Pancreas (tissue), 10 donors: Measurements from ENCODE around the gene GALNT11. TPM values are rescaled to one million over a fixed set of nuclear protein-coding genes. Genes with fewer than 3 reads are reported as not detected.
"Not testable (repeated sequence)": the region's sequence is repeated elsewhere in the genome, so short reads cannot be mapped to it uniquely, and the experiment has no call there.

Source experiments
- ATAC-seq, 4 donors: fragments of 200-7000 bp; cut with Tn5 transposase; one replicate each; pipeline versions ENCODE4 v1.8.0 to v1.9.1; 2020; ENCODE audit warnings: mild to moderate bottlenecking in 4 of 4, moderate library complexity in 4 of 4
- DNase-seq, 6 donors: peaks; one replicate each; pipeline ENCODE4 v3.0.0-alpha.2; 2020
- FAIRE-seq: peaks from 2 replicates; lab custom pipeline; 2012; peaks lifted over from hg19 to GRCh38; lab: Jason Lieb, UNC
- H3K27ac ChIP-seq, 4 donors: fragments of 200-600 bp; sonication (generic); 1 replicate in 3 of 4; 2 replicates in 1 of 4; pipeline versions ENCODE4 v1.5.0 to v1.8.0; 2020
- H3K27me3 ChIP-seq, 4 donors: fragments of 200-600 bp; one replicate each; pipeline ENCODE4 v1.8.0; 2021
- H3K36me3 ChIP-seq, 3 donors: fragments of 200-600 bp; sonication (generic) in 1 of 3; one replicate each; pipeline versions ENCODE4 v1.5.0 to v1.8.0; 2020 to 2021
- H3K4me1 ChIP-seq, 3 donors: fragments of 200-600 bp; one replicate each; pipeline ENCODE4 v1.8.0; 2021
- H3K4me3 ChIP-seq, 4 donors: fragments of 200-600 bp; sonication (generic) in 2 of 4; one replicate each; pipeline versions ENCODE4 v1.5.0 to v1.8.0; 2020 to 2021
- H3K9me3 ChIP-seq, 4 donors: fragments of 200-600 bp; one replicate each; pipeline ENCODE4 v1.8.0; 2021
- CTCF ChIP-seq, 4 donors: fragments of 200-600 bp; sonication (generic) in 3 of 4; IDR thresholded peaks; one replicate each; pipeline versions ENCODE4 v1.5.0 to v1.8.0; 2021; ENCODE audit warnings: antibody characterized with exemption in 4 of 4
- WGBS, 2 donors: extraction: QIAGEN DNeasy Blood & Tissue Kit; methylation state at CpG; one replicate each; pipeline ENCODE4 v1.1.7; 2013; 5-methylcytosine and 5-hydroxymethylcytosine counted together
- intact Hi-C, 3 donors: fragments of 100-400 bp; cut with DNase I; formaldehyde crosslinking; loops; one replicate each; pipeline versions ENCODE4 v1.11.1 to v1.14.2; 2022
- polyA plus RNA-seq, 2 donors: library from polyadenylated mRNA; stranded (reverse); fragments of 200-250 nt; gene quantifications; one replicate each; pipeline ENCODE4 v1.2.3, GENCODE V29; 2013
- total RNA-seq, 6 donors: library from RNA; stranded (reverse); fragmentation: NEBNext Ultra II Directional in 4 of 6; extraction: Animal tissue kit (Norgen Biotek cat#: 25700) in 4 of 6; gene quantifications; one replicate each; pipeline versions ENCODE4 v1.2.1 to v1.2.4, GENCODE V29; 2021 to 2023
- donor health status: healthy with polysubstance abuse.
- donor health status: DM: no; HTN: no; CAD: no; lungs with moderate emphysema.
- donor health status: DM: no; HTN: no; CAD: no.
- donor health status: control.
- donor health status: control.
- donor health status: Bipolar disorder and iron deficiency.
- donor health status: DM: yes; HTN: yes; CAD: no.
- donor health status: DM: no; HTN: no; CAD: no.
- donor health status: DM: no; HTN: no; CAD: no.
- donor health status: DM: yes; HTN: yes; CAD: no.

The GALNT11 gene
- total and polyA plus RNA-seq, 8 donors, result 12.9 to 36.3 (median 26.9) TPM

DNA sequence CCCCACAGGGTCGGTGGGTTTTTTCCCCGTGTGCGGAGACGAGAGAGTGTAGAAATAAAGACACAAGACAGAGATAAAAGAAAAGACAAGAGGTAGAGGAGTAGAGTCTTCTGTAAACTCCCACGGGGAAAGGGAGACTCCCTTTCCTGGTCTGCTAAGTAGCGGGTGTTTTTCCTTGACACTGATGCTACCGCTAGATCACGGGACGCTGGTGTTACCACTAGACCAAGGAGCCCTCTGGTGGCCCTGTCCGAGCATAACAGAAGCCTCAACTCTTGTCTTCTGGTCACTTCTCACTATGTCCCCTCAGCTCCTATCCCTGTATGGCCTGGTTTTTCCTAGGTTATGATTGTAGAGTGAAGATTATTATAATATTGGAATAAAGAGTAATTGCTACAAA, 4.6 kb downstream of the GALNT11 start:
- WGBS, 2 donors, result 63% methylated on average over 10 of the region's 10 CpGs
- intact Hi-C loops, H3K4me1 ChIP-seq, H3K36me3 ChIP-seq, H3K9me3 ChIP-seq, H3K27me3 ChIP-seq, H3K27ac ChIP-seq, FAIRE-seq, H3K4me3 ChIP-seq: not testable (repeated sequence)
- DNase-seq (peak; percentile 41 to 66 (median 60)), ATAC-seq (peak in 3 of 4 donors; percentile 26 to 32 (median 30))
- TF ChIP-seq CTCF (IDR thresholded peaks at IDR 0.05), result peak in 3 of 4 donors; percentile 21 to 32 (median 30)

GRCh38 chr7:152030639-152031038, 5.2 kb downstream of the GALNT11 start:
- WGBS, 2 donors, result 58 to 64% methylated on average over 1 of the region's 1 CpG
- intact Hi-C loops, ATAC-seq: not testable (repeated sequence)

GRCh38 chr7:152035817-152036216, 10.3 kb downstream of the GALNT11 start:
- no peaks in the 10 kb centered on the region for H3K36me3 ChIP-seq
- H3K27me3 ChIP-seq, result no peaks in the 10 kb centered on the region
- WGBS, 2 donors, result 99% methylated on average over 5 of the region's 5 CpGs
- TF ChIP-seq CTCF (IDR thresholded peaks at IDR 0.05), result no peak
- no peaks in the 10 kb centered on the region for H3K9me3 ChIP-seq
- intact Hi-C loops, result no loop called here
- H3K27ac ChIP-seq, result no peak overlapping the region
- ATAC-seq, result no peak
- no peaks in the 10 kb centered on the region for H3K4me1 ChIP-seq
- no peak for DNase-seq
- H3K4me3 ChIP-seq, result no peak overlapping the region
- no peak for FAIRE-seq

More at GRCh38 chr7:152030639-152031038, 5.2 kb downstream of the GALNT11 start:
- H3K9me3 ChIP-seq, FAIRE-seq, H3K27ac ChIP-seq, H3K36me3 ChIP-seq, H3K4me1 ChIP-seq, H3K4me3 ChIP-seq, DNase-seq, H3K27me3 ChIP-seq: not testable (repeated sequence)

- H3K36me3 ChIP-seq, DNase-seq, H3K4me1 ChIP-seq, intact Hi-C loops, ATAC-seq, H3K27ac ChIP-seq, H3K4me3 ChIP-seq, H3K9me3 ChIP-seq, H3K27me3 ChIP-seq, FAIRE-seq: not testable (repeated sequence)
- WGBS, 2 donors, result 96 to 99% methylated on average over 5 of the region's 5 CpGs
These were observed 12.9 kb downstream of the GALNT11 start for GRCh38 chr7:152038410-152038809.

DNA sequence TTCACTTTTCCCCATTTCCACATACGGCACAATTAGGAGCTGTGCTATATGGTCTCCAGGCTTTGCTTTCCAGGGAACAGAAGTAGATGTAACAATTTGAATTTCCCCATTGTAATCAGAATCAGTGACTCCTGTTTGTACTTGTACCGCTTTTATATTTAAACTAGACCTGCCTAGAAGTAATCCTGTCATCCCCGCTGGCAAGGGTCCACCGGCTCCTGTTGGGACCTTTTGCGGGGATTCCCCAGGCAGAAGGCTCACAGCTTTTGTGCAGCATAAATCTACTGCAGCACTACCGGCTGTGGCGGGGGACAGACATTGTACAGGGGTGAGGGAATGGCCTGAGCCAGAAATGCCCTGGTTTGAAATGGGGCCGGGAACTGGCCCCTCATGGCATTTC, 17.6 kb downstream of the GALNT11 start:
- ATAC-seq, FAIRE-seq: not testable (repeated sequence)

DNA sequence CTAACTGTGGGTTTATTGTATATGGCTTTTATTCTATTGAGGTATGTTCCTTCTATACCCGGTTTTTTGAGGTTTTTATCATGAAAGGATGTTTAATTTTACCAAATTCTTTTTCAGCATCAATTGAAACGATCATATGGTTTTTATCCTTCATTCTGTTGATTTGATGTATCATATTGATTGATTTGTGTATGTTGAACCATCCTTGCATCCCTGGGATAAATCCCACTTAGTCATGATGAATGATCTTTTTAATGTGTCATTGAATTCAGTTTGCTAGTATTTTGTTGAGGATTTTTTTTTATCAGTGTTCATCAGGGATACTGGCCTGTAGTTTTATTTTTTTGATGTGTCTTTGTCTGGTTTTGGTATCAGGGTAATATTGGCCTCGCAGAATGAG, 19.4 kb downstream of the GALNT11 start:
- H3K36me3 ChIP-seq, H3K27me3 ChIP-seq, H3K4me3 ChIP-seq, FAIRE-seq, H3K9me3 ChIP-seq, DNase-seq, ATAC-seq, H3K4me1 ChIP-seq, intact Hi-C loops, H3K27ac ChIP-seq: not testable (repeated sequence)
- WGBS, 2 donors, result 90 to 94% methylated on average over 3 of the region's 3 CpGs

More for the DNA sequence above, 17.6 kb downstream of the GALNT11 start:
- H3K27ac ChIP-seq, H3K36me3 ChIP-seq, H3K4me1 ChIP-seq, H3K27me3 ChIP-seq, intact Hi-C loops, H3K9me3 ChIP-seq, H3K4me3 ChIP-seq: not testable (repeated sequence)
- peak in 5 of 6 donors; percentile 33 to 78 (median 54) for DNase-seq
- WGBS, 2 donors, result 69 to 78% methylated on average over 8 of the region's 8 CpGs

GRCh38 chr7:152046531-152046930, 21.1 kb downstream of the GALNT11 start:
- FAIRE-seq (no peak), ATAC-seq (no peak), DNase-seq (no peak)
- H3K4me3 ChIP-seq, result no peak overlapping the region
- no peaks in the 10 kb centered on the region for H3K36me3 ChIP-seq
- intact Hi-C loops, result no loop called here
- TF ChIP-seq CTCF (IDR thresholded peaks at IDR 0.05), result no peak
- no peak overlapping the region for H3K27ac ChIP-seq
- H3K4me1 ChIP-seq, result no peaks in the 10 kb centered on the region
- H3K9me3 ChIP-seq, result no peaks in the 10 kb centered on the region
- no peaks in the 10 kb centered on the region for H3K27me3 ChIP-seq
